ENCODE data around the gene PHC2.

Gene PHC2

DNA sequence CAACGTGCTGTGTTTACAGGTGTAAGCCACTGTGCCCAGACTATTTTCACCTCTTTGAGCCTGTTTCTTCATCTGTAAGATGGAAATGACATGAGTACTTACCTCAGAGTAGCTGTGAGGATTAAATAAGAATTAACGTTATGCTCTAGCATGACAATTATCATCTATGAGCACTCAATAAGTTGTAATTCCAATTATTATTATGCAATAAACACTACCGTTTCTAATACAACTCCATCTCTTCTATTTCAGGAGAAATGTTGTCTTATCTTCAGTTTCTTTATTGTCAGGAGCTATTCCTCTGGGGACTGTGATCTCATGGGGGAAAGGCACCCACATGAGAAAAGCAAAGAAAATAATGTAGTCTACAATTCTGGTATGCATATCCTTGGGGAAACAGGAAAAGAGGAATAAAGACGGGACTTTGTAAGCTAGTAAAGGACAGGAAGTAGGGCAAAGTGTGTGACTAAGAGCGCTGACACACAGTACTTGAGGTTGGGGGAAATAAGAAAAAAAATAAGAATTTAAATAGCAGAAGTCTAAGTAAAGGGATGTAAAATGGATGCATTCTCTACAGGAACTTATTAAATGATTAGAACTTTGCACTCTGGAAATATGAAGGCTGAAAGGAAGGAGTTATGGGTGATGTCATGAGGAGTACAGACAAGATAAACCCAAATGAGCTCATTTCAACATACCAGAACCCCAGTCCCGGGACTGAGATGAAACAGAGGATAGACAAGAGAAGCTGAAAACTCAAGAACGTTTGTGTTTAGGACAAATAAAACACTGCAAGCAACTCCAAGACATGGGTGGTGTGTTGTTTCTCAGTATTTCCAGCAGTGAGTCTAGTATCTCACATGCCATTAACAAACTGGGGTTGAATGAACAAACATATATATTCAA, 9.8 kb downstream of the PHC2 start:
- DNase-seq (ENCODE audit: low spot score), result peak; percentile 27

DNA sequence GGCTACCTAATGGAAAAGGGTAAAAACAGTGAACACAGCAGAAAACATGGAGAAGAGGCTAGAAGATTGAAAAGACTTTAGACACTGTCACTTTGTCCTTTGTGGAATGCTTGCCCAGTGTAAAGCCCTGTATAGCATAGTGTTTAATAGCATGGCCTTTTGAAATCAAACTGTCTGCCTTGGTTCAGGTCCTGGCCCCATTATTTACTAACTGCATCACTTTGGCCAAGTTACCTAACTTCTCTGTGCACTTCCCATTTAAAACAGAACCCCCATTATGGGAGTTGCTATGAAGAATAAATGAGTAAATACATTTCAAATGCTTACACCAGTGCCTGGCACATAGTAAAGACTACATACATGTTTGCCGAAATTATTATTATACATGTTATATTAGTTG, 12.1 kb downstream of the PHC2 start:
- DNase-seq (ENCODE audit: low spot score), result no peak

DNA sequence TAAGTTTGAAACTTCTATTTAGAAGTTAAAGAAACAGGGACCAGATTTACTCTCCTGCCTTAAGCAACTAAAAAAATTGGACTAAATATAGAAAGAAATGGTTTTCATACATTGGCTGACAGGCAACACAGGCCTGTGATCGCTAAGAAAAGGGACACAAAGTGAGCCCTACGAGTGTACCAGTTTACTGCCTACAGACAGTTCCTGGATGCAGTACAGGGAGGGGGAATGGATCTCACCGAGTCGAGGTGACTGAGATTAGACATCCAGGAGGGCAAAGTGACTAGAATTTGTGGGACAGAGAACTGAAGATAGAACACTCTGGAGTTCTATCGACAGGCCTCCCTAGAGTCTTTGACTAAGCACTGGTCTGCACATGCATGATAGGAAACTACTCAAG, 16.0 kb downstream of the PHC2 start:
- DNase-seq (ENCODE audit: low spot score), result no peak

DNA sequence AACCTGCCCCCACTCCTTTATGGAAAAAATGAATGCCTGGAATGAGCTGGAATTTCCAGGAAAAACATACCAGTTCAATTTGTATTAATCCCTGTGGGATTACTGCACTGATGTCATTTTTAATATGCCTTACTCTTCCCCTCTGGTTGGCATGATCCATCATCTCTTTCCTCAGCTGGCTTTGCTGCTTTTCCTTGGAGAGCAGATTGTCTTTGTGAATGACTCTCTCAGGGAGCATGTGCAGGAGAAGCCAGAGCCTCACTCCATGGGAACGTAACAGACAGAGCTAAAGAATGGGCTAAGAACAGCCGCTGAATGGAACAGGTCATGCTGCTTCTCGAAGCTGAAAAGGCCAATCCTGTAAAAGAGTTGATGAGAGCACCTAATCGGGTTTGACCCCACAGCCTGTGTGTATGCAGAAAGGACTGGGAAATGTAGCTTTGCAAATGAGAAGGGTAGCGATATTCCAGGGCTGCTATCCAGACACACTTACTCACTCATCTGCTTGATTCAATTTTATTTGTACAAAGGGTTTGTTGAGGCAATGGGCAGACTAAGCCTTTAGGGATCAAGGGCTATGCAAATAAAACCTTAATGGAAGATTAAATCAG, 20.7 kb downstream of the PHC2 start:
- peak; percentile 60 for DNase-seq (ENCODE audit: low spot score)

DNA sequence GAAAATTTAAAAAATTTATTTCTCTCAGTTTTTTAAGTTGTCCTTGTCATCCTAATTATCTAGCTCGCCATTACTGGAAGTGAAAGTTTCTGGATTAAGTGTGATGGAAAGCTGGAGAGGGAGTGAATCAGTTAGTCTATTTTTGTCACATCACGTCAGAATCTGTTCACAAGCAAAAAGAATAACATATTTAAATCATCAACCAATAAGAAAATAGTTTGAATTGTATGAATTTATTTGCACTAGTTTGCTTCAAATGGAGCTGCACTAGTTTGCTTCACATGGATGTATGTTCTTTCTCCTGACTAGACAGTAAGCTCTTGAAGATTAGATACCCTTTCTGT, 22.8 kb downstream of the PHC2 start:
- DNase-seq (ENCODE audit: low spot score), result no peak

DNA sequence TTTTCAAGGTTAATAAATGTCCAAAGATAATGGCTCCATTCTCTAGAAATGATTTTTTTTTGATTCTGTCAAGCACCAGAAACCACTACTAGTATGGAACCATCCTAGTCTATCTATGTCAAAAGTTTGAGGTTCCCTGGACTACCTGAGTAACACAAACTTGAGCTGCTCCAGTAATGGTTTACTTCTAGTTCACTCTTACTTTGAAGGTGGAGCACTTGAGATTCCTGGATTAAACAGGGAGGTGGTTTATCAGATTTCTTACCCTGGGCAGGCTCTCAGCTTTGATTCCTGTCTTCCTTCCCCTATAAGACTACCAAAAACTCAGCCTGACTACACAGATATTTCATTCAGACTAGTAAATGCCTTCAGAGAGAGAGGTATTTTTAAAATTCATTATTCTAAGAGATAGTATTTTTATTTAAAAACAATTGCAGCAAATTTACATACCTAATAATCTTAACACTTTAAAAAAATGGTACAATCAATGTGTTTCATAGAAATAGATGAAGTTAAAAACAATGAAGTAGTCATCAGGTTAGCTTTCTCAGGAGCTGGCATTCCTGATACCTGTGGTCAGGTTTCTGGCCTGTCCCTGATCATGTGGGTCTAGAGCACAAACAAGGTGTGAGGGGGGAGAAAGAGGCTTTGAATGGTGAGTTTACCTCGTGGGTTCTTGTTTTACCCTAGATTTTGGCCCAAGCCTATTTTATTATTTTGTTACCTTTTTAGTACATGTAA, 23.4 kb downstream of the PHC2 start:
- DNase-seq (ENCODE audit: low spot score), result no peak

DNA sequence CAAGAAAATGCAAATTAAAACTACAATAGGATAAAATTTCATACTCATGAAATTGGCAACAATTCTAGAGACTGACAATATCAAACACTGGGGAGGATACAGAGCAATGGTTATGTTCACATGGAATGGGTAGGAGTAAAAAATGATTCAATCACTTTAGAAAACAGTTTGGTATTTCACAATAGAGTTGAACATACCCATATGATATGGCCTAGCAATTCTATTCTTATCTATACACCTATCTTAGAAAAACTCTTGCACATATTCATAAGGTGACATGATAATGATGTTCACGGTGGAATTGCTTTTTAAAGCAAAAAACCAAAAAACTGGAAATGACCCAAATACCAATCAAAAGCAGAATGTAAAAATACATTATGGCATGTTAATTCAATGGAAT, 28.7 kb downstream of the PHC2 start:
- DNase-seq (ENCODE audit: low spot score), result no peak

DNA sequence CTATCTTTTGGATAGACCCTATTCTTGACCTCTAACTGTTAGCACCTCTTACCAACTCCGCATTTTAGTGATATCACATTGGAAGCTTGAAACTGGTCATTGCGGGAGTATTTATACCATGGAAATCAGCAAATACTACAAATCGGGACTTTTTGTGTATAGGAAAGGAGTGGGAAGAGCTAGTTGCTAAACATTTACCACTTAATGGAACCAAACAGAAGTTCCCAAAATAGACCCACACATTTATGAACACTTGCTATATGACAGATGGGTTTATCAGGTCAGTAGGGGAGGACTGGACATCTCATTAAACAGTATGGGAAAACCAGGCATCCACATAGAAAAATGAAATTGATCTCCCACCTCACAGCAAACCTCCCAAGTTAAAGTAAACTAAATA, 29.4 kb downstream of the PHC2 start:
- no peak for DNase-seq (ENCODE audit: low spot score)

DNA sequence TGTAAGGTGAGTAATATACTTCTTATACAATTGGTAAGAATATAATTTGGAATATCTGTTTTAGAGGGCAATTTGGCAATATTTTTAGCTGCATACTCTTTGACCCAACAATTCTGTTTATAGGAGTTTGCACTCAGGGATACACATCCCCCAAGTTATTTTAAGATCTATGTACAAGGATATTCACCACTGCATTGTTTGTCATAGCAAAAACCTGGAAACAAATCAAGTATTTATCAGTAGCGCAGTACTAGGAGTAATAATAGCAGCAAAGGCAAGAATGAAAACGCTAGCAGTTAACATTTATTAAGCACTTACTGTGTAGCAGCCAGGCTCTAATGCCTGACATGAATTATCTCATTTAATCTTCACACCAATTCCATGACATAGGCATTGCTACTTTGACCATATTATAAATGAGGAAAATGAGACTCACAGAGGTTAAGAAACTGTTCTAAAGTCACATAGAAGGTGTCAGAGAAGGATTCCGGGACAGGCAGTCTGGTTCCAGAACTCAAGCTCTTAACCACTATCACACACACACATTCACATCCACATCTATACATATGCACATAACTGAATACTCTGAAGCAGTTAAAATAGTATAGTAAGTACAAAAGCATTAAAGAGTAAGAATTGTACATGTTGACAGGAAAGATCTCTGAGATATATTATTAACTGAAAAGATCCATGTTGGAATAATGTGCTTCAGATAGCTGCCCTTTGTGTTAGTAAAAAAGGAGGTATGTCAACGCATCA, 30.6 kb downstream of the PHC2 start:
- DNase-seq (ENCODE audit: low spot score), result no peak

DNA sequence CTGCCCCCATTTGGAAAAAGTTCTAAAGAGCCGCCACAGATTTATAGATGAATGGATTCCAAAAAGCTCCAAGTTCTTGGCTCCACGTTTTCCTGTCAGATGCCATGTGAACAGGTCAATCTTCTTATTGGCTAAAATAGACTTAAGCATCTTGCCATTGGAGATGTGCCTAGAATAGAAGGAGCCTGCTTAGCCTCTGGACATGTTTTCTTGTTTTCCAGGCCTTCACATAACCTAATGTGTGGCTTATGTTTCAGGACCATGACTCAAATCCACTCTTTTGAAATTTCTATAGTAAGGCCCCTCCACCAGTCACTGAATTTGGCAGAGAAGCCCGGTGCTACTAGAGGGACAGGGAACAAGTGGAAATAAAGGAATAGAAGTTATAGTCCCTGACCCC, 31.5 kb downstream of the PHC2 start:
- DNase-seq (ENCODE audit: low spot score), result no peak

DNA sequence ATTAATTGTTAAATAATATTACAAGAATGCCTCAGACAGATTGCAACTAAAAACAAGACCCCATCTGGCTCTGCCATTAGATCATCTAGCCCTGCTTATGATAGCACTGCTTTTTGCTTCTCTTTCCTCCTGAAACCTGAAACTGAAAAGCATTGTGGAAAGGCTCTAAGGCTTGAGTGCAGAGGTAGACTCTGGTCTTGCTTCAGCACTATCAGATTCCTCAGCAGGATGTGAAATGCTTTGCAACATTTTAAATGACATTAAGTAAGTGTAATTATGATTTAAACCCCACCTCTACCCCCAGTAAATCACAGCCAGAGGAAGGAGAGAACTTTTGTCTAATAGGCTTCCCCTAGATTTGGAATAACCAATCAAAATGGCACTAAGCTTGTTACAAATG, 32.9 kb downstream of the PHC2 start:
- DNase-seq (ENCODE audit: low spot score), result no peak

DNA sequence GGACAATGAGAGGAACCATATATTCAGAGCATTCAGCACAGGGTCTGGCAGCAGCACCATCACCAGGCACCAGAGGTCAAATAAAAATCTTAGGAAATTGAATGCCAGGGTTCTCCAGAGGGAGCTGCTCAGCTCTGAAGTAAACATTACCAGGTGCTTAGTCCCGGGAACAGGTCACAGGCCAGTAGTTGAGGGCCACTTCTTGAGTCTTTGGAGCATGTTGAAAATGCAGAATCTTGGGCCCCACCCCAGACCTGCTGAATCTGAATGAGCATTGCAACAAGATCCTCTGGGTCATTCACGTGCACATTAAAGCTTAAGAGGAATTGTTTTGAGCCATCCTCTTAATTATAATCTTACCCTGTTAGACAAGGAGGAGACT, 33.8 kb downstream of the PHC2 start:
- DNase-seq (ENCODE audit: low spot score), result no peak

DNA sequence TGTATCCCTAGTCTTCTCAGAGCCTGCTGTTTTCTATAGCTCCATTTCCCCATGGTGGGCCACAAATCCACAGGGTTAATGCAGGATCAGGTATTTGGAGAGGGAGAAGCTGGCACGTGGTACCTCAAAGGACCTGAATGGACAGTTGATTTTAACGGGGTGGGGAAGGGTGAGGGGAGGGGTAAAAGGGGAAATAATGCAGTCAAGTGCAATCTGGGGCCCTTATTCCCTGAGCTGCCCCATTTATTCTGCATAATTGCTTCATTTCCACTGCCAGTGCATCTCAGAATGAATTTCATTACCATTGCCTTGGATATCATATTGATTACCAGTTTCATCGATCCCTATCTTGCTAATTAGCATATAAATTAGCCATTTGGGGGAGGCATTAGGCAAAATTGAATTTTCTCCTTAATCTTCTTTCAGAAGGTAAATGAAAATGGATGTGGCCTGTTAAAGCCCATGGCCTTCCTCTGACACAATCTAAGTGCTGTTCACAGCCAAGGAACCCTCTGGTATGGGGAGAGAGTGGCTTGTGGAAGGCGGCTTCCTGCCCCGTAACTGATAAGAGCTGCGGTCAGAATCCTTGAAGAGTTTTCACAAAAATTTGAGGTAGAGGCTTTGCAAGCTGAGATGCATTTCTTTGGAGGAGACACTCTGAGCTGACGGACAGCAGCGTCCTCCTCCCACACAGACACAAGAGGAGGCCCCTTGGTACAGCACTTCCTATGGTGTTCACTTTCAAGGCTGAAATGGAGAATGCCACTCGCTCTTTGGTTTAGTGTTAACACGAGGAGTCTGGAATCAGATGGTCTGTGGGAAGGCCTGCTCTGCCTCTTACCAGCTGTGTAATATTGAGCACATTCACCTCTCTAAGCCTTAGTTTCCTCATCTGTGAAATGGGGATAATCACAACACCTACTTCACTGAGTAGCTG, 34.4 kb downstream of the PHC2 start:
- no peak for DNase-seq (ENCODE audit: low spot score)

DNA sequence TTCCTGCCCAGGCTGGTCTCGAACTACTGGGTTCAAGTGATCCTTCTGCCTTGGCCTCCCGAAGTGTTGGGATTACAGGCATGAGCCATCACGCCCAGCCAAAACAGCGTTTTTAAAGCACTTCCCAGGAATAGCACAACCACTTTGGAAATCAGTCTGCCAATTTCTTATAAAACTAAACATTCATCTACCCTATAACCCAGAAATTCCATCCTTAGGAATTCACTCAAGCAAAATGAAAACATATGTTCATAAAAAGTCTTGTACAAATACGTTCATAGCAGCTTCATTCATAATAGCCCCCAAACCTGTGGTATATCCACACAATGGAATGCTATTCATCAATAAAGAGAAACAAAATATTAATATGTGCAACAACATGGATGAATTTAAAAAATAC, 36.1 kb downstream of the PHC2 start:
- peak; percentile 4 for DNase-seq (ENCODE audit: low spot score)

DNA sequence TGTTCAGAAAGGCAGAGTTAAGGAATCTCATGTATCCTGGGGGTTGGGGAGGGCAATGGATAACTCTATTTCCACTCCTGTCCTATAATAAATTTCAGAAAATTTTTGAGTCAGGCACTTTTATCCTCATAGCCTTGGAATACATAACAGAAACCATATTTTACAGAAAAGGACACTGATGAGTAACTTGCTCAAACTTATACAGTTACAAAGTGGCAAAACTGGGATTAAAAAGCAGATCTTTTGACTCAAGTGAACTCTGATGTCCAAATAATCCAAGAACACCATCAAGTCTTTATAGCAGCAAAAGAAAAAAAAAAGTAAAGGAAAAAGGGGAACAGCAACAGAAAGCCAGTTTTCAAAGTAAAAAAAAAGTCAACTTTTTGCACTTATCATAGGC, 36.9 kb downstream of the PHC2 start:
- no peak for DNase-seq (ENCODE audit: low spot score)

DNA sequence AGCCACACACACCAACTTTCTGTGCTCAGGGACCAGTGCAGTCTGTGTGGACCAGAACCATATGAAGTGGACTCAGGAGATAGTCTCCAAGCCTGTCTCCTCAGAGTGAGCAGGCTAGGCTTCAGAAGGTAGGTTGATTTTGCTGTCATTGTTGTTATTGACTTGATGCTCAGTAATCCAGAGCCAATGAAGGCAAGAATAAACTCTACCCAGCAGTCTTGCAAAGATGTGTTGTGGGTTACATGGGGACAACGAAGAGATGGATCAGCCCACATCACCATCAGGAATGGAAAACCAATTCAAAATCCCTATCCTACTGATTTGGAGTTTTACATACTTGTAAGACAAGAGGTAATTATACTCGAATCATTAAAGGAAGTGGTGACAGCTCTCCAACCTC, 37.4 kb downstream of the PHC2 start:
- no peak for DNase-seq (ENCODE audit: low spot score)

DNA sequence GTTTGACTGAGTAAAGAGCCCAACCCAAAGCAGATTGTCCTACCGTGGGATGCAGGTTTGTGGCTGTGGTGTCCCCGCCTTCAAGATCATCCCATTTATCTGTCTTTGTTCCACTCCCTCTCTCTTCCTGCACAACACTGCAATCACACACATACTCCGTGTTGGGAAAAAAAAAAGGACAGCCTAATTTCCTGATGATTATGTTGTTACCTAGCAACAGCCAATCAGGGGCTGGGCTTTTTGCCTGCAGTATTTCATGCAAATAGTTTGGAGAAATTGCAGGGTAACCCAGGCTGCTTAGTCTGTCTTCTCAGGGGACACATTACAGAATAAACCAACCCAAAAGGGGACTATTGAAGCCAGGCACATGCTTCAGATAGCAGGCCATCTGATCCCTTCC, 38.3 kb downstream of the PHC2 start:
- DNase-seq (ENCODE audit: low spot score), result peak; percentile 35

DNA sequence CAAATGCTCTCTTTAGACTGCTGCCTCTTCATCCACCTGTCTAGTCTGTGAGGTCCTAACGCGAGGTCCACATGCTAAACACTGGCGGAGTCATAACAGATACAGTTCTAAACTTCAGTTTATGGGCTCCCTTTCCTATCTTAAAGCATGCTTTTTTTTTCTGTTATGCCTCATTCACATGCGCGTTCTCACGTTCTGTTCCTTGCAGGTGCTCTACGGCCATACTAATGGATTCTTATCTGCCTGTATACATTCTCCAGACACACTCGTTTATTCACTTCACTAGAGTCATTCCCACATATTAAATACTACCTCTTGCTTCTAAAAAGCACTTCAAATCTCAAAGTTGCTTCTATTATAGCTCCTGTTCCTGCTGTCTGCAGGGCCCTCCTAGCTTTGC, 38.7 kb downstream of the PHC2 start:
- no peak for DNase-seq (ENCODE audit: low spot score)

DNA sequence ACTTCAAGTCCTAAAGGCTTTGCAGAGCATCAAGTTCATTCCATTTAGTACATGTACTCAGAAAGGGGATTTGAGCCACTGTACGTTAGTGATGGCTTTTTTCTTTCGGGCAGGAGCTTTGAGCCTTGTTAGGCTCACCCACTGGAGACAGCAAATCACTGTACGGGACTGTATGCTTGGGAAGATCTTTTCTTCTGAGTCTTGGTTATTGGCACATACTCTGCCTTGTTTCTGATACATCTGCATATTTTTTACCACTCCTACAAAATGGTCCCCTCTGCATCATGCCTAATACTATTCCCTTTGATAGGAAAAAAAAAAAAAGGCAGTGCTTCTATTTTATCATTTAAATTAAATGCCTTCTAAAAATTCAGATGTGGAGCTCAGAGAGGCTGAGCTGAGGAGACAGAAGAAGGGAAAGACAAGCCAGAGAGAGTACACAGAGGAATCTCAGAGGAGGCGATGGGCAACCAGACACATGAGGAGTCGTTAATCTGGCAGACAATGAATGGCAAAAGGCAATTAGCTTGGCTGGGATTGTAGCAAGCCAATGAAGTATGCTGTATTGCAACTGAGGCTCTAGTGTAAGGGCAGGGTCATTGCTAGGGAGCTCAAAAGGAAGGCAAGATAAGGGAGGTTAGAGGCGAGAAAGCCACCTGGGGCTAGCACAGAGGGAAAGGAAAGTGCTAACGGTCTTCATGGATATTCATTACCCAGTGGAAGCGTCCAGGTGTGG, 39.4 kb downstream of the PHC2 start:
- DNase-seq (ENCODE audit: low spot score), result no peak

DNA sequence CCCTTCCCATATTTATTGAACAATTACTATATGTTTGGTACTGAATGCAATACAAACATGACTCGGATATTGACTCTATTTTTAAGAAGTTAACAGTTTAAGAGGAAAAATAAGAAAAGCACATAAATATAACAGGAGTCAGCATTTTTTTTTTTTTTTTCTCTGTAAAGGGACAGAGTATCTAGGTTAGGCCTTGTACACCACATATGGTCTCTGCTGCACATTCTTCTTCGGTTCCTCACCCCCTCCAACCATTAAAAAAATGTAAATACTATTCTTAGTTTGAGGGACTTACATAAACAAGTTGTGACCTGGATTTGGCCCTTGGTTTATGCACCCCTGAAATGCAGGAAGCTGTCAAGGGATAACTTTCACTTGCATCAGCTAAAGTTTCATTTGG, 40.4 kb downstream of the PHC2 start:
- DNase-seq (ENCODE audit: low spot score), result peak; percentile 34
